IPS-20b (cell line): ENCODE measurements around the gene RRAGA.
"Not testable (repeated sequence)": the region's sequence is repeated elsewhere in the genome, so short reads cannot be mapped to it uniquely, and the experiment has no call there.

ENCODE experiments used
- H3K27ac ChIP-seq: one replicate; pipeline ENCODE4 v1.5.1; 2013; ENCODE audit warnings: low read length
- H3K27me3 ChIP-seq: 2 replicates; pipeline ENCODE4 v1.6.1; 2013; ENCODE audit warnings: mild to moderate bottlenecking, low read length, inconsistent platforms; ENCODE audit not compliant: insufficient read depth
- H3K36me3 ChIP-seq: 2 replicates; pipeline ENCODE4 v1.6.1; 2013; ENCODE audit warnings: low read depth, mild to moderate bottlenecking, inconsistent platforms, low read length, moderate library complexity; ENCODE audit not compliant: insufficient read depth
- H3K4me1 ChIP-seq: 2 replicates; pipeline ENCODE4 v1.6.1; 2013; ENCODE audit warnings: mild to moderate bottlenecking, control low read depth, inconsistent platforms, low read length, moderate library complexity; ENCODE audit not compliant: insufficient read depth
- H3K4me3 ChIP-seq: 2 replicates; pipeline ENCODE4 v1.5.1; 2013; ENCODE audit warnings: mild to moderate bottlenecking, low read length, inconsistent platforms
- H3K9ac ChIP-seq: 2 replicates; pipeline ENCODE4 v1.6.1; 2013; ENCODE audit warnings: low read depth, mild to moderate bottlenecking, inconsistent platforms, low read length, moderate library complexity
- H3K9me3 ChIP-seq: 2 replicates; pipeline ENCODE4 v1.6.1; 2013; ENCODE audit warnings: mild to moderate bottlenecking, low read depth, low read length, inconsistent platforms; ENCODE audit not compliant: insufficient read depth

Gene RRAGA

GRCh38 chr9:19048966-19049916, at the start of gene RRAGA:
RRAGA (plus strand) TSS chr9:19049427; CDS start chr9:19049660, 233 bp downstream.
- H3K36me3 ChIP-seq, result no peaks in the 10 kb centered on the region
- peak within 1 kb of the TSS; percentile 96 for H3K4me3 ChIP-seq
- H3K4me1 ChIP-seq, result peaks cover 10% of the 10 kb centered on the region; the same call in 1 of the 2 replicates
- peak within 1 kb of the TSS; percentile 26 for H3K27ac ChIP-seq
- H3K27me3 ChIP-seq, result no peaks in the 10 kb centered on the region
- H3K9ac ChIP-seq, result peak within 1 kb of the TSS; percentile 92
- no peaks in the 10 kb centered on the region for H3K9me3 ChIP-seq

- no peak overlapping the region for H3K9ac ChIP-seq
- 0 out of 2 replicates have a peak, but pooled peaks cover 5% of the 10 kb centered on the region for H3K9me3 ChIP-seq
- no peak overlapping the region for H3K27ac ChIP-seq
- H3K4me3 ChIP-seq, result no peak overlapping the region
- no peaks in the 10 kb centered on the region for H3K27me3 ChIP-seq
- H3K4me1 ChIP-seq, result no peaks in the 10 kb centered on the region
- H3K36me3 ChIP-seq, result no peaks in the 10 kb centered on the region
Measured at GRCh38 chr9:19000133-19000532, 49.1 kb upstream of the RRAGA start.

- no peaks in the 10 kb centered on the region for H3K36me3 ChIP-seq
- no peak overlapping the region for H3K9ac ChIP-seq
- H3K27ac ChIP-seq, result no peak overlapping the region
- no peaks in the 10 kb centered on the region for H3K27me3 ChIP-seq
- no peak overlapping the region for H3K4me3 ChIP-seq
- no peaks in the 10 kb centered on the region for H3K9me3 ChIP-seq
- no peaks in the 10 kb centered on the region for H3K4me1 ChIP-seq
Measured at GRCh38 chr9:19009391-19009965, 39.7 kb upstream of the RRAGA start.

- Histone ChIP-seq H3K27ac (no peak overlapping the region), H3K4me3 (no peak overlapping the region), H3K36me3 (no peaks in the 10 kb centered on the region)
Measured at GRCh38 chr9:19018201-19018600, 31.0 kb upstream of the RRAGA start.

GRCh38 chr9:19020886-19021455, 28.3 kb upstream of the RRAGA start:
- Histone ChIP-seq H3K9ac (no peak overlapping the region), H3K27me3 (no peaks in the 10 kb centered on the region), H3K9me3 (no peaks in the 10 kb centered on the region), H3K36me3 (no peaks in the 10 kb centered on the region), H3K4me3 (no peak overlapping the region), H3K4me1 (no peaks in the 10 kb centered on the region), H3K27ac (no peak overlapping the region)

More at GRCh38 chr9:19018201-19018600, 31.0 kb upstream of the RRAGA start:
- Histone ChIP-seq H3K27me3 (no peaks in the 10 kb centered on the region), H3K9me3 (no peaks in the 10 kb centered on the region), H3K9ac (no peak overlapping the region), H3K4me1 (no peaks in the 10 kb centered on the region)

GRCh38 chr9:19021649-19022048, 27.6 kb upstream of the RRAGA start:
- H3K27me3 ChIP-seq, H3K9me3 ChIP-seq, H3K4me1 ChIP-seq, H3K36me3 ChIP-seq, H3K27ac ChIP-seq, H3K9ac ChIP-seq, H3K4me3 ChIP-seq: not testable (repeated sequence)

- H3K4me1 ChIP-seq, result no peaks in the 10 kb centered on the region
- H3K4me3 ChIP-seq, result no peak overlapping the region
- H3K27me3 ChIP-seq, result no peaks in the 10 kb centered on the region
- H3K36me3 ChIP-seq, result no peaks in the 10 kb centered on the region
- no peak overlapping the region for H3K9ac ChIP-seq
- no peak overlapping the region for H3K27ac ChIP-seq
- no peaks in the 10 kb centered on the region for H3K9me3 ChIP-seq
Measured at GRCh38 chr9:19022206-19022605, 27.0 kb upstream of the RRAGA start.

GRCh38 chr9:19023078-19023477, 26.1 kb upstream of the RRAGA start:
- no peaks in the 10 kb centered on the region for H3K4me1 ChIP-seq
- H3K9me3 ChIP-seq, result no peaks in the 10 kb centered on the region
- H3K27ac ChIP-seq, result no peak overlapping the region
- H3K36me3 ChIP-seq, result no peaks in the 10 kb centered on the region
- no peaks in the 10 kb centered on the region for H3K27me3 ChIP-seq
- no peak overlapping the region for H3K4me3 ChIP-seq
- H3K9ac ChIP-seq, result no peak overlapping the region

GRCh38 chr9:19026375-19026774, 22.9 kb upstream of the RRAGA start:
- Histone ChIP-seq H3K36me3 (no peaks in the 10 kb centered on the region), H3K9ac (no peak overlapping the region), H3K4me3 (no peak overlapping the region), H3K27ac (no peak overlapping the region), H3K4me1 (no peaks in the 10 kb centered on the region), H3K9me3 (no peaks in the 10 kb centered on the region), H3K27me3 (no peaks in the 10 kb centered on the region)

GRCh38 chr9:19027825-19028224, 21.4 kb upstream of the RRAGA start:
- no peak overlapping the region for H3K4me3 ChIP-seq
- H3K36me3 ChIP-seq, result no peaks in the 10 kb centered on the region
- no peaks in the 10 kb centered on the region for H3K27me3 ChIP-seq

GRCh38 chr9:19028835-19029451, 20.3 kb upstream of the RRAGA start:
- H3K27me3 ChIP-seq, result no peaks in the 10 kb centered on the region
- H3K4me1 ChIP-seq, result no peaks in the 10 kb centered on the region
- no peak overlapping the region for H3K9ac ChIP-seq
- H3K27ac ChIP-seq, result no peak overlapping the region
- H3K4me3 ChIP-seq, result no peak overlapping the region
- no peaks in the 10 kb centered on the region for H3K36me3 ChIP-seq
- no peaks in the 10 kb centered on the region for H3K9me3 ChIP-seq

More at GRCh38 chr9:19027825-19028224, 21.4 kb upstream of the RRAGA start:
- Histone ChIP-seq H3K9me3 (no peaks in the 10 kb centered on the region), H3K4me1 (no peaks in the 10 kb centered on the region), H3K9ac (no peak overlapping the region), H3K27ac (no peak overlapping the region)
